T47D (cell line): ENCODE data around the gene NCKAP1.
"Not testable (repeated sequence)": the region's sequence is repeated elsewhere in the genome, so short reads cannot be mapped to it uniquely, and the experiment has no call there.

Experiments used
- DNase-seq, 2 experiments: peaks; one replicate each; pipeline versions ENCODE4 v3.0.0 to v3.0.0-alpha.2; 2011 to 2012; ENCODE audit warnings: low read depth in 1 of 2, low spot score in 1 of 2
- JUND ChIP-seq: IDR thresholded peaks from 2 replicates; pipeline ENCODE4 v1.6.1; 2012; ENCODE audit warnings: low read depth
- in situ Hi-C: cut with HindIII; loops from 2 replicates; pipeline ENCODE4 v1.10.0; 2016; ENCODE audit warnings: low sequenced_read_pairs, low pct_unique_long_range_greater_than_20kb

The NCKAP1 gene

GRCh38 chr2:182972548-182972942, 65.7 kb downstream of the NCKAP1 start:
- no peak for DNase-seq
- TF ChIP-seq JUND: no peak
- in situ Hi-C loops: no loop called here

- DNase-seq: no peak
- TF ChIP-seq JUND: no peak
- in situ Hi-C loops: no loop called here
These were observed 66.3 kb downstream of the NCKAP1 start for GRCh38 chr2:182971820-182972547.

- TF ChIP-seq JUND: no peak
- in situ Hi-C loops: no loop called here
- no peak for DNase-seq
These were observed 67.8 kb downstream of the NCKAP1 start for GRCh38 chr2:182970486-182970885.

GRCh38 chr2:182968493-182968892, 69.8 kb downstream of the NCKAP1 start:
- in situ Hi-C loops: no loop called here
- TF ChIP-seq JUND: no peak
- no peak for DNase-seq

DNA sequence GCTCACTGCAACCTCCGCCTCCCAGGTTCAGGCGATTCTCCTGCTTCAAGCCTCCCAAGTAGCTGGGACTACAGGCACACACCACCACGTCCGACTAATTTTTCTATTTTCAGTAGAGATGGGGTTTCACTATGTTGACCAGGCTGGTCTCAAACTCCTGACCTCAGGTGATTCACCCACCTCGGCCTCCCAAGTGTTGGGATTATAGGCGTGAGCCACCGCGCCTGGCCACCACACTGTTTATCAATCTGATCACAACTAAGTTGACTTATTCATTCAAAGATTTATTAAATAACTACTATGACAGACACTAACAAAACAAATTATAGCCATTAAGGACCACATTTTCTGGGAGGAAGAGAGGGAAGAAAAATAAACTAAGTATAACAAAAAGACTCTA, 71.9 kb downstream of the NCKAP1 start:
- in situ Hi-C loops, DNase-seq: not testable (repeated sequence)

GRCh38 chr2:182962641-182963040, 75.6 kb downstream of the NCKAP1 start:
- no peak for DNase-seq
- TF ChIP-seq JUND: no peak
- in situ Hi-C loops: no loop called here

- in situ Hi-C loops, DNase-seq: not testable (repeated sequence)
These were observed 77.4 kb downstream of the NCKAP1 start for GRCh38 chr2:182960869-182961268.

DNA sequence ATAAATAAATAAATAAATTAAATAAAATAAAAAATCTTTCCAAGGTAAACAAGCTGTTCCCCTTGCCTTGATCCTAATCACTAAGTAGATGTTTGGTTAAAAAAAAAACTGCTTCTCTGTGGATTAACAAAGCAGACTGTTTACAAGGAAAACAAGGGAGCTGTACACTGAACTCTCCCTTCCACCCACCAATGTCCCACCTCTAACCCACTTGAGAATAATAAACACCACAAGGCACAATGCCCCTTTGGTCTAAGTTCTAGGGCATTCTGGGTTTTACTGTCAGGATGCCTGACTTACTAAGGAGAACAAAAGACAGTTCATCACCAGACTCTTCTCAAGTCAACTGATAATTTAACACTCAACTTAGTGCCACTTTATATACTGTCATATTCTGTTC, 83.5 kb downstream of the NCKAP1 start:
- TF ChIP-seq JUND: no peak
- in situ Hi-C loops: no loop called here

DNA sequence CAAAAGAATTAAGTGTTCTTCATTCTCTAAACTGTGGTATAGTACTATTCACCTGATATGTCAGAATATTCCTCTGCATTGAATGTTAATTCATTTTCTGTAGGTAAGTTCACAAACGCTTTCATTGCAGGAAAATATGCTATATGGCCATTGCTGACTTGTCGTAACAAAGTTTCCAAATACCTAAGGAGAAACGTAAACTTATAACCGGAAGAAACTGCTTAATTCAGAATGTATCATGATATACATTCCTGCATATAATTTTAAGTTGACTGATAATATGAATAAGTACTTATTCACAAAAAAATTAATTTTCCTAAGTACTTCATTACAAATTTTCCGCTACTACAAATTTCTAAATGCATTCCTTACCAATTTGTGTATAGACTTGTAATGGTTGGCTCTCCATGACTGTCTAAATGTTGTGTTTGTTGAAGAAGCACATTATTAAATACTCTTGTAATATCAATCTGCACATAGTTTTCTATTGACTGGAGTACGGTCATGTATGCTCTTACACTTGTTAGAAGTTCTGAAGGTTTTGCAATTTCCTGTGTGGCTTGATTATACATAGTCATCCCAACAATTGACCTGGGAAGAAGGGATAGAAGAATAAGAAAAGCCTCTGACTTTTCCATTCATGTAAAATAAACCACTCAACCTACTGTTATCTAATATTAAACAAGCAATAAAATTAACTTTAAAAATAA, 85.4 kb downstream of the NCKAP1 start:
- no peak for DNase-seq
- TF ChIP-seq JUND: no peak
- in situ Hi-C loops: no loop called here

More for the DNA sequence above, 83.5 kb downstream of the NCKAP1 start:
- no peak for DNase-seq

- in situ Hi-C loops: no loop called here
- no peak for DNase-seq
- no peak for TF ChIP-seq JUND
These were observed 86.2 kb downstream of the NCKAP1 start for GRCh38 chr2:182951948-182952663.

DNA sequence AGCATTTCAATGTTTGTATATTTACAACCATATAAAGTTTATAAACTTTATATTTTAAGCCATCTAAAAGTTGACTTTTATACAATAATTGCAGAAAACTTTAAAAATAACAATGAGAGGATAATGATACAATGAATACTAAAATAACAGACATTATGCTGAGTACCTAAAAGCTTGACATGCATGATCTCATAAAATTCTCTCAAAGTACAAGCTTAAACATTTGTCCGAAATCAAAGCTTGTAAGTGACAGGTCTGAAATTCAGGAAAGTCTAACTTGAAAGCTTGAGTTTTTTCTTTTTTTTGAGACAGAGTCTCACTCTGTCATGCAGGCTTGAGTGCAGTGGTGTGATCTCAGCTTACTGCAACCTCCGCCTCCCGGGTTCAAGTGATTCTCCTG, 87.7 kb downstream of the NCKAP1 start:
- TF ChIP-seq JUND: no peak
- in situ Hi-C loops: no loop called here
- DNase-seq: no peak

DNA sequence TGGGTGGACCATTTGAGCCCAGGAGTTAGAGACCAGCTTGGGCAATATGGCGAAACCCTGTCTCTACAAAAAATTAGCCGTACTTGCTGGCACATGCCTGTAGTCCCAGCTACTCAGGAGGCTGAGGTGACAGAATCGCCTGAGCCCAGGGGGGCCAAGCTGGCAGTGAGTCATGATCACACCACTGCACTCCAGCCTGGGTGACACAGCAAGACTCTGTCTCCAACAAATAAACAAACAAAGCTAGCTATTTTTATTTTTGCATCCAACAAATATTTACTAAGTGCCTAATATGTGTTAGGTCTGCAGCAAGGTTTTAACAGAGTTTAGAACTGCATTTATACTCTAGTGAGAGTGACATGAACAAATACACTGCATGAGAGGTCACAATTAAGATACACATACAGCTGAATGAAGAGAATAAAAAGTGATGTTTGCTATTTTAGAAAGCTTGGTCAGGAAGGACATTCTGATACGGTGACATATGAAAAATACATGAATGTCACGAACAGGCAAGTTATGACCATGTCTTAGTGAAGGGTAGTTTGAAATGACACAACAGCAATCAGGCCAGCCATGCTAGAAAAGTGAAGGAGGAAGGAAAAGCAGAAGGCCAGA, 88.6 kb downstream of the NCKAP1 start:
- in situ Hi-C loops: no loop called here
- no peak for TF ChIP-seq JUND
- no peak for DNase-seq

- in situ Hi-C loops: no loop called here
These were observed 89.2 kb downstream of the NCKAP1 start for GRCh38 chr2:182949052-182949451.

More at GRCh38 chr2:182949052-182949451, 89.2 kb downstream of the NCKAP1 start:
- no peak for DNase-seq
- TF ChIP-seq JUND: no peak
